ENCODE results near the gene STAT5B. TPM values are rescaled to one million over a fixed set of nuclear protein-coding genes. Genes with fewer than 3 reads are reported as not detected.

The STAT5B gene
- total and polyA plus RNA-seq, 2 of the 8 experiments (the other 6 are each of a cell fraction or from before 2014, with no cell fraction given) = 35.3 to 52.6 TPM

- FAIRE-seq = no peak
- no peak overlapping the region for H3K4me3 ChIP-seq (ENCODE audit: extremely low read depth in 1 of 4, insufficient read depth in 2 of 4, low read depth in 3 of 4, low read length in 4 of 4)
- POLR2A ChIA-PET (ENCODE audit: partially characterized antibody) = interaction anchor here (1.5 kb wide), 1 partner anchor 15 kb away, joined by 3 read pairs; no protein-coding TSS in a partner anchor
- no peak for TF ChIP-seq RAD21 (IDR thresholded peaks at IDR 0.05 in 1 of 2, conservative IDR thresholded peaks at IDR 0.05 in 1 of 2; ENCODE audit: low read depth in 2 of 2, low read length in 2 of 2)
- TF ChIP-seq HDAC6 (IDR thresholded peaks at IDR 0.05; ENCODE audit: low read depth, low read length) = no peak
- TF ChIP-seq CBX8 (IDR thresholded peaks at IDR 0.05; ENCODE audit: borderline replicate concordance, low read depth, low read length) = no peak
- no peak for TF ChIP-seq SIRT6 (IDR thresholded peaks at IDR 0.05; ENCODE audit: low read length)
- TF ChIP-seq KDM4A (IDR thresholded peaks at IDR 0.05; ENCODE audit: low read depth, low read length, severe bottlenecking) = no peak
- TF ChIP-seq, protein P1, sequence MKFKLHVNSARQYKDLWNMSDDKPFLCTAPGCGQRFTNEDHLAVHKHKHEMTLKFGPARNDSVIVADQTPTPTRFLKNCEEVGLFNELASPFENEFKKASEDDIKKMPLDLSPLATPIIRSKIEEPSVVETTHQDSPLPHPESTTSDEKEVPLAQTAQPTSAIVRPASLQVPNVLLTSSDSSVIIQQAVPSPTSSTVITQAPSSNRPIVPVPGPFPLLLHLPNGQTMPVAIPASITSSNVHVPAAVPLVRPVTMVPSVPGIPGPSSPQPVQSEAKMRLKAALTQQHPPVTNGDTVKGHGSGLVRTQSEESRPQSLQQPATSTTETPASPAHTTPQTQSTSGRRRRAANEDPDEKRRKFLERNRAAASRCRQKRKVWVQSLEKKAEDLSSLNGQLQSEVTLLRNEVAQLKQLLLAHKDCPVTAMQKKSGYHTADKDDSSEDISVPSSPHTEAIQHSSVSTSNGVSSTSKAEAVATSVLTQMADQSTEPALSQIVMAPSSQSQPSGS (IDR thresholded peaks at IDR 0.05; ENCODE audit: low read length) = no peak
- no peak for TF ChIP-seq GTF2F1 (IDR thresholded peaks at IDR 0.05; ENCODE audit: borderline replicate concordance, low read depth, low read length)
- no peak for TF ChIP-seq TEAD4 (IDR thresholded peaks at IDR 0.05; ENCODE audit: low read depth, low read length)
- TF ChIP-seq CTBP2 (IDR thresholded peaks at IDR 0.05; ENCODE audit: borderline replicate concordance, insufficient read depth, insufficient read length, low read length) = no peak
- no peak for TF ChIP-seq POU5F1 (IDR thresholded peaks at IDR 0.05; ENCODE audit: low read depth, low read length)
Measured at GRCh38 chr17:42304187-42305030, 28.2 kb upstream of the STAT5B start.

More at GRCh38 chr17:42304187-42305030, 28.2 kb upstream of the STAT5B start:
- Histone ChIP-seq H2BK120ac (replicated peaks; ENCODE audit: low read depth, low read length) (no peak overlapping the region), H3K4me1 (replicated peaks in 1 of 4; ENCODE audit: control insufficient read depth in 3 of 4, insufficient read depth in 4 of 4, low read length in 3 of 4) (no peaks in the 10 kb centered on the region; a peak in 1 of 7 replicates), H2BK5ac (ENCODE audit: low read depth, low read length) (no peak overlapping the region), H3K4ac (replicated peaks; ENCODE audit: insufficient read length, low read depth, low read length) (no peak overlapping the region), H4K20me1 (replicated peaks in 1 of 2; ENCODE audit: control insufficient read depth in 1 of 2, insufficient read depth in 2 of 2, low read length in 2 of 2) (peaks cover 0 to 3% of the 10 kb centered on the region in 2 experiments), H3K36me3 (ENCODE audit: control insufficient read depth in 2 of 4, insufficient read depth in 4 of 4, low read length in 3 of 4) (no peaks in the 10 kb centered on the region), H4K8ac (ENCODE audit: extremely low read depth, insufficient read depth, low read length) (no peak overlapping the region), H3K18ac (ENCODE audit: extremely low read depth, low read length) (no peak overlapping the region), H3K23me2 (ENCODE audit: low read depth, low read length) (no peaks in the 10 kb centered on the region), H3K9ac (replicated peaks in 1 of 4; ENCODE audit: extremely low read depth in 1 of 4, low read depth in 3 of 4, low read length in 3 of 4) (no peak overlapping the region), H3K27ac (ENCODE audit: low read depth, low read length) (no peak overlapping the region), H3K14ac (ENCODE audit: insufficient read length) (no peak overlapping the region), H2BK12ac (ENCODE audit: low read depth, low read length) (no peak overlapping the region), H3K79me2 (ENCODE audit: control insufficient read depth in 1 of 2, insufficient read depth in 2 of 2, low read length in 2 of 2) (no peaks in the 10 kb centered on the region), H2BK15ac (ENCODE audit: low read length) (no peak overlapping the region), H4K91ac (replicated peaks; ENCODE audit: insufficient read length, low read length) (no peak overlapping the region), H2BK20ac (ENCODE audit: low read length) (no peak overlapping the region), H3K79me1 (ENCODE audit: low read depth, low read length) (no peaks in the 10 kb centered on the region), H3K56ac (replicated peaks; ENCODE audit: insufficient read length, low read depth, low read length) (no peak overlapping the region), H4K5ac (ENCODE audit: insufficient read length, low read depth, low read length) (no peak overlapping the region), H3K23ac (ENCODE audit: insufficient read length) (no peak overlapping the region), H3K4me2 (ENCODE audit: insufficient read depth in 1 of 2, low read depth in 2 of 2, low read length in 2 of 2) (no peak overlapping the region), H3K9me3 (ENCODE audit: insufficient read depth in 2 of 2, low read depth in 1 of 2, low read length in 1 of 2) (no peaks in the 10 kb centered on the region), H2AK5ac (ENCODE audit: low read depth, low read length) (no peak overlapping the region), H2AFZ (ENCODE audit: low read length) (no peak overlapping the region), H3K27me3 (replicated peaks in 1 of 4; ENCODE audit: control insufficient read depth in 3 of 4, extremely low read depth in 1 of 4, insufficient read depth in 3 of 4, low read length in 3 of 4) (no peaks in the 10 kb centered on the region)
- WGBS, 2 experiments (ENCODE audit: extremely low coverage in 1 of 2, insufficient coverage in 1 of 2, insufficient read length in 1 of 2, insufficient replicate concordance in 2 of 2, low coverage in 1 of 2, low lambda C conversion rate in 2 of 2, missing lambda C conversion rate in 1 of 2) = 89% methylated on average over 16 of the region's 16 CpGs; no CpG with 5 or more reads in 1 of the 2 experiments
- no peak for DNase-seq (ENCODE audit: low read depth in 1 of 2, low spot score in 2 of 2)
- CTCF ChIA-PET (ENCODE audit: partially characterized antibody) = interaction anchor here (0.7 to 4.8 kb wide), 7 partner anchors 7 to 223 kb away, joined by 3 to 43 read pairs (median 4); no protein-coding TSS in a partner anchor

Data from H1 (cell line).